Bronchial epithelial cell (primary cell): Measurements from ENCODE around the gene TWF2. TPM values are rescaled to one million over a fixed set of nuclear protein-coding genes. Genes with fewer than 3 reads are reported as not detected.
"Not testable (repeated sequence)": the region's sequence is repeated elsewhere in the genome, so short reads cannot be mapped to it uniquely, and the experiment has no call there.

ENCODE experiments used
- DNase-seq: peaks from one replicate; pipeline ENCODE4 v3.0.0-alpha.2; 2010; ENCODE audit warnings: low read depth
- FAIRE-seq: peaks from 2 replicates; lab custom pipeline; 2011; peaks lifted over from hg19 to GRCh38; lab: Jason Lieb, UNC
- H3K27me3 ChIP-seq: 2 replicates; pipeline ENCODE4 v1.5.1; 2011; ENCODE audit warnings: low read length; ENCODE audit not compliant: control insufficient read depth, insufficient read depth
- H3K36me3 ChIP-seq: 2 replicates; pipeline ENCODE4 v1.5.1; 2011; ENCODE audit warnings: low read length; ENCODE audit not compliant: control insufficient read depth, insufficient read depth
- H3K4me3 ChIP-seq: 2 replicates; pipeline ENCODE4 v1.5.1; 2011; ENCODE audit warnings: mild to moderate bottlenecking, low read depth, low read length, control low read depth
- total RNA-seq: library from RNA; depleted of rRNA; stranded (reverse); fragments of >200 nt; gene quantifications from 2 replicates; pipeline ENCODE4 v1.2.1, GENCODE V29; 2014
- TF ChIP-seq, protein P1 (sequence below): IDR thresholded peaks from 2 replicates; pipeline ENCODE4 v1.5.1; 2011; ENCODE audit warnings: mild to moderate bottlenecking, moderate library complexity, low read length, control low read depth, inconsistent platforms; ENCODE audit not compliant: insufficient read depth, severe bottlenecking

Gene TWF2
- 47.6 and 57.7 TPM in 2 replicates for total RNA-seq

DNA sequence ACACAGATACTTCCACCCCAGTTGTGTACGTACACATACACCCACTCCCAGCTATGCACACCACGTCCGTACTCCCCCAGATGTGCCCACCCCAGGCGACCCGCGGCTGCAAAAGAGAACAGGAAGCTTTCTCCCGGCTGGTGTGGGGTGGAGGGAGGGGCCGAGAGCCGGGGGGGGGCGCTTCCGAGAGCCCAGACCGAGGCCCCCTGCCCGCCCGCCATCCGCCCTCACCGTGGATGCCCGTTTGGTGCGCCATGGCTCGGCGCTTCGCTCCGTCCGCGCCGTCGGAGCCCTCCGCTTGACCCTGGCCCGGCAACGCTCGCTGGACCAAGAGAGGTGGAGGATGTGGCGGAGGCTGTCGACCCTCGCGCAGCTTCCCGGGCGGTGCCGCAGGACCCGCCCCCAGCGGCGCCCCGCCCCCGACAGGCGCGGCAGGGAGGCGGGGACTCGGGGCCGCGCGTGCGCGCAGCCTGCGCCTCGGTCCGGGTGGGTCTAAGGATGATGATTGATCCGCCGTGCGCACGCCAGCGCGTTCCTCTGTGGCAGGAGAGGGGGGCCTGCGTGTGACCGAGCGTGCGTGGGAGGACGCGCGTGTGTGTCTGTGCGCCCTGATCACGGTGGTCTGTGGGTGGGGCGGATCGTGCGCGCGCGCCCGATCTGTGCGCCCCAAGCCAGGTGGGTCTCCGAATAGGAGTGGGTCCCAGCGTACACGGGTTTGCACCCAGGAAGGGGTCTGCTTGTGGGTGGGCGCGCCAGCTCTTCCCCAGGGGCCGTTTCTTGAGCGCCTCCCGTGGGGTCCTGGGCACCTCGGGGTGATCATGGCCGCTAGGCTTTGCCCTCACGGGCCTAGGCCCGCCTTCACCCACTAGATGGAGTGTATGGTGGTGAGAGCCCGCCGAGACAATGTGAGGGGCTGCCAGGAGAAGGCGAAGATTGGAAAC, at the start of gene TWF2:
Gene TWF2, minus strand, starts transcription at position 398 of the 941 bp plus-strand sequence. Its CDS starts 142 bp downstream, at position 256.
- H3K4me3 ChIP-seq, result peak within 1 kb of the TSS; percentile 94
- FAIRE-seq, result no peak
- H3K36me3 ChIP-seq, result peaks cover 11% of the 10 kb centered on the region
- TF ChIP-seq, protein P1, sequence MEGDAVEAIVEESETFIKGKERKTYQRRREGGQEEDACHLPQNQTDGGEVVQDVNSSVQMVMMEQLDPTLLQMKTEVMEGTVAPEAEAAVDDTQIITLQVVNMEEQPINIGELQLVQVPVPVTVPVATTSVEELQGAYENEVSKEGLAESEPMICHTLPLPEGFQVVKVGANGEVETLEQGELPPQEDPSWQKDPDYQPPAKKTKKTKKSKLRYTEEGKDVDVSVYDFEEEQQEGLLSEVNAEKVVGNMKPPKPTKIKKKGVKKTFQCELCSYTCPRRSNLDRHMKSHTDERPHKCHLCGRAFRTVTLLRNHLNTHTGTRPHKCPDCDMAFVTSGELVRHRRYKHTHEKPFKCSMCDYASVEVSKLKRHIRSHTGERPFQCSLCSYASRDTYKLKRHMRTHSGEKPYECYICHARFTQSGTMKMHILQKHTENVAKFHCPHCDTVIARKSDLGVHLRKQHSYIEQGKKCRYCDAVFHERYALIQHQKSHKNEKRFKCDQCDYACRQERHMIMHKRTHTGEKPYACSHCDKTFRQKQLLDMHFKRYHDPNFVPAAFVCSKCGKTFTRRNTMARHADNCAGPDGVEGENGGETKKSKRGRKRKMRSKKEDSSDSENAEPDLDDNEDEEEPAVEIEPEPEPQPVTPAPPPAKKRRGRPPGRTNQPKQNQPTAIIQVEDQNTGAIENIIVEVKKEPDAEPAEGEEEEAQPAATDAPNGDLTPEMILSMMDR, result peak; percentile 52
- no peaks in the 10 kb centered on the region for H3K27me3 ChIP-seq
- DNase-seq, result peak; percentile 52

- Histone ChIP-seq H3K36me3 (peaks cover 13% of the 10 kb centered on the region), H3K4me3 (peak overlapping the region; percentile 62), H3K27me3 (no peaks in the 10 kb centered on the region)
- TF ChIP-seq, protein P1, result no peak
- FAIRE-seq, result no peak
- DNase-seq, result no peak
Measured at GRCh38 chr3:52288674-52289073, 49.7 kb upstream of the TWF2 start.

- TF ChIP-seq, protein P1, result no peak
- H3K36me3 ChIP-seq, result peaks cover 4% of the 10 kb centered on the region
- no peak for DNase-seq
- H3K27me3 ChIP-seq, result no peaks in the 10 kb centered on the region
- peak overlapping the region; percentile 62 for H3K4me3 ChIP-seq
- FAIRE-seq, result no peak
Measured at GRCh38 chr3:52286777-52287110, 47.8 kb upstream of the TWF2 start.

GRCh38 chr3:52284051-52284450, 45.1 kb upstream of the TWF2 start:
- not testable (repeated sequence) for H3K4me3 ChIP-seq, H3K36me3 ChIP-seq, FAIRE-seq, H3K27me3 ChIP-seq, DNase-seq

GRCh38 chr3:52283306-52283705, 44.3 kb upstream of the TWF2 start:
- FAIRE-seq (no peak), DNase-seq (no peak)

More at GRCh38 chr3:52283306-52283705, 44.3 kb upstream of the TWF2 start:
- TF ChIP-seq, protein P1, result no peak
- Histone ChIP-seq H3K27me3 (no peaks in the 10 kb centered on the region), H3K4me3 (no peak overlapping the region), H3K36me3 (no peaks in the 10 kb centered on the region)
